GM21717 (cell line): ENCODE data around the gene CRKL.
"Not testable (repeated sequence)": the region's sequence is repeated elsewhere in the genome, so short reads cannot be mapped to it uniquely, and the experiment has no call there.

Experiments
- ATAC-seq: cut with Tn5 transposase; IDR thresholded peaks from one replicate; pipeline ENCODE4 v1.9.1; 2021; ENCODE audit warnings: mild to moderate bottlenecking, moderate library complexity; ENCODE audit not compliant: unreplicated experiment

CRKL gene

DNA sequence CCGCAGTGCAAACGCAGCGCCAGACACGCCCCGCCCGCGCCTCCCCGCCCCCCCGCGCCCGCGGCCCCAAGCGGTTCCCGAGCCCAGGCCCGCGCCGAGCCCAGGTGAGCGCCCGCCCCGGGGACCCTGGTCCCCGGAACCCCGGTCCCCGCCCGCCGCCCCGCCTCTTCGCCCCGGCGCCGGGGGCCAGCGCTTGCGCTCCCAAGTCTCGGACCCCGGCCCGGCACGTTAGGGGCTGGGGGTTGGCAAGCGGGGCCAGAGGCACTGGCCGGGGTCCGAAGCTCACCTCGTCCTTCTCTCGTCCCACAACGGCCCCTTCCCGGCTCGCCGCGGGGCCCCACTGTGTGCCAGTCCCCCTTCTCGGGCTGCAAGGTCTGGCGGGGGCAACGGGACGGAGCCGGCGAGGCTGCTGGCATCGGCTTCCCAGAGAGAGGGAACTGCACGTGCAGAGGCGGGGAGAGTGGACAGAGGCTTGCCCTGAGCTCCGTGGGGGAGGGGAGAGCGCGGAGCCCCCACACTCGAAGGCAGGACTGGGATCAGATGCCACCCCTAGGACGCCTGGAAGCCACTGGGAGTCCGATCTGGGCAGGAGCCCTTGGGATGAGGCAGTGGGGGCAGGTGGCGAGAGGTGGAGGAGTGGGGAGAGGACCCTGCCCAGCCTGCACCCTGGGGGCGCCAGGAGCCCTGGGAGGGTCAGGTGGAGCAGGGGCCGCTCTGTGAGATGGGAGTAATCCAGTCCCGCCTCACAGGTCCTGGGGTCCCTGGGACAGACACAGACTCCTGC is 48.1 kb downstream of the CRKL start:
- no peak for ATAC-seq

DNA sequence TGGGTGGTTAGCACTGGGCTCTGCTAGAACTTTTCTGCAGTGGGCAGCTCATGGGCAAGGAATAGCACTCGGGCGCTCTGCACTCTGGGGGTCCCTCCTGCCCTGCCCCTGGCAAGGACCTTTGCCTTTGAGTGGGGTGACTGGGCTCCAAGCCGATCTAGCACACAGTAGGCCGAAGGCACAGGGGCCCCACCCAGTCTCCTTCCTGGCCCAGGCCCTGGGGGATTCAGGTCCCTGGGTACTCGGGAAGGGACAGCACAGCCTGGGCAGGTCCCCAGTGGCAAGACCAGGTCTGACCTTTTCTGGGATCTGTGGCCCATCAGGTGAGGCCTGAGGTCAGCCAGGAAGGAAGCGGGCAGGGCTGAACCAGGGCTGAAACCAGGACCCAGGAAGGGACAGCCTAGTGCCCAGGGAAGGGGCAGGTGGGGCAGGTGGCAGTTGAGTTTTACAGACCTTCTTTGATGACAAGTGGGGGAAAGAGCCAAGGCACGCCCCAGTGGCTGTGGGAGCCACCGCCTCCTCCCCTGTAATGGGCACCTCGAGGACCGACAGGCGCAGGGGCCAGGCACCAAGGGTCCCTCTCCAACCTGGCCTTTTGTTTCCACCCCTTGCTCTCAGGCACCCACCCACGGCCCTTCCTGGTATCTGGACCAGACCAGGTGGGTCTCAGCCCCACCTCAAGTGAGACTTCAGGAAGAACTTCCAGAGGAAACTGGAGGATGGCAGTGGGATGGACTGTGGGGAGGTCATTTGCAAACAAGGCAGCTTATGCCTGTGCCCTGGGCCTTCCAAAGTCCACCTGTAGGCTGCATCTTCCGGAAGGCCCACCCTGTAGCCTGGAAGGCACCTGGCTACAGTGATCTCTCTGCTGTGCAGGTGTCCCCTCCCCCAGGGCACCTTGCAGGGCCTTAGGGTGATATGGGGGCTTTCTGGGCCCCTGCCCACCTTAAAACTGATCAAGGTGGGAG is 49.0 kb downstream of the CRKL start:
- ATAC-seq, result no peak

DNA sequence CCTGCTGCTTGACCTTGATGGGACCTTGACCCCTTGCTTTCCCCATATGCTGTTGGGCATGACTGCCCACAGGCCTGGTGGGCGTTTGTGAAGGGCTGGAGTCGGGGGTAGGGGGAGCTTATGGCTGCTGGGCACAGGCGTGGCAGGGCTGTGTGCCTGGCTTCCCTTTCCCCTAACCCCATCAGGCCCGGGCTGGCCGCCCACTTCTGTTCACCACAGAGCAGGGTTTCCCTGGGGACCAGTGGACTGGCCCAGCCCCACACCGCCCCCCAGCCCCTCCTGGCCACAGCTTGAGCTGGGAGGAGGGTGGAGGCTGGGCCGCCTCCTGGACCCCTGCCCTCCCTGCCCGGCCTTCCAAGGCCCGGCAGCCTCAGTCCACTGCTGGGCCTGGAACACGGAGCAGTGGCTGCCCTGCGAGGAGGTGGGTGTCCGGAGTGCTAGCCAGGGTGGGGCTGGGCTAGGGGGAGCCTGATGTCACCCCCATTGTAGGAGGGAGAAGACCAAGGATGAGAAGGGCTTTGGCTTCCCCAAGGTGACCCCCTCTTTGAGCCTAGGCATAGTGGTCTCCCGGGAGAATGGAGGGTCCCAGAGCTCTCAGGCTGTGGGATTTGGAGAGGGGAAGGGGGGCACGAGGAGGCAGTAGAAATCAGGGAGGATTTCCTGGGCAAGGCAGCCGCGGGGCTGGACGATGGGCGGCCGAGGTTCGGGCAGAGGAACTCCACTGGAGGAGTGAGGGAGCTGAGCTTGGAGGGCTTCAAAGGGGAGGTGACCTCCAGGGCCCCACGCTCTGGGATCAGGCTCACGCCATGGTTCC is 49.9 kb downstream of the CRKL start, which contains the start of gene AIFM3:
Gene AIFM3 (plus strand): TSS at position 373 of the 814 bp plus-strand sequence. CDS start 690 bp downstream, outside the sequence.
- ATAC-seq, result no peak

DNA sequence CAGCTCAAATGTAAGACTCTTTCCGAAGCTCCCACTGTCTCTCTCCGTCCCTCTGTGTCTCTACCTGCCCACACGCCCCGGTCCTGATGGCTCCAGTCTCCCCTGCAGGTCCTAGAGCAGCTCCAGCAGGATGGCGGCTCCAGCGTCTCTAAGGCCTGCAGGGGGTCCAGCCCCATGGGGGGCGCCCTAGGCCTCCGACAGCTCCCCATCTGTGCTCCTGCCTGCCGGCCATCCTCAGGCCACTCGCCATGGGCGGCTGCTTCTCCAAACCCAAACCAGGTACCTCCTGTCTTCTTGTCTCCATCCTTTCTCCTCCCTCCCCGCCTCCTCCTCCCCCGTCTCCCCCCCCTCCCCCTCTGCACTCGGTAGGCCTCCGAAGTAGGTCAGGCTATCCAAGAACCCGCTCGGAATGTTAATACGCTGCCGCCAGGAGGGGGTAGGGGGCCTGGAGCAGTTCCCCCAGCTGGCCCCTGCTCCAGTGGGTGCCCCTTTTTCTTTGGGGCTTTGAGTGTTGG is 50.5 kb downstream of the CRKL start:
- ATAC-seq, result no peak

DNA sequence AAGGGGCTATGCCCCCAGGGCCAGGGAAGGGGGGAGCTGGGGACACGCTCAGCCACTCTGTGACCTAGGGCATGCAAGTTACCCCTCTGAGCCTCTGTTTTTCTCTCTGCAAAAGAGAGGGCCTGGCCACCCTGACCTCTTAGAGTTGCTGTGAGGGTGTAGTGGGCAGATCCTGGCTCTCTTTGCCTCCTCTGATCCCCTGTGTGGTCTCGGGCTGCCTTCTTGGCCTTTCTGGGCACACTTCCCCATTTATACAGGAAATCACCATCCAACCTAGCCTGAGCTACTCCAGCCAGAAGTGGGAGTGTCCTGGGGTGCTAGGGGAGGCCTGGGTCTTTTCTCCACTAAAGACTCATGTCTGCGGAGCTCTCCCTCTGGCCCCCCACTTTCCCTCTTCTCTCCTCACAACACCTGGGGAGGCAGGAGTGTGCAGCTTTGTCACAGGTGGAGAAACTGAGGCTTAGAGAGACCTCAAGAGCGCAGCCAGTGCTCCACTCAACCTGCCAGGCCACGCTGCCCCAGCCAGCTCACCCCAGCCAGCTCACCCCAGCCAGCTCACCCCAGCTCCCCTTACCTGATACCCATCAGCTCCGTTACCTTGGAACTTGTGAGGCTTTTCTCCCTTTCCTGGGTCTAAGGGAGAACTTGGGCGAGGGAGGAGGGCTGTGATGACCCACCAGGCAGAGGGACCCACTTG is 51.2 kb downstream of the CRKL start:
- ATAC-seq, result no peak

DNA sequence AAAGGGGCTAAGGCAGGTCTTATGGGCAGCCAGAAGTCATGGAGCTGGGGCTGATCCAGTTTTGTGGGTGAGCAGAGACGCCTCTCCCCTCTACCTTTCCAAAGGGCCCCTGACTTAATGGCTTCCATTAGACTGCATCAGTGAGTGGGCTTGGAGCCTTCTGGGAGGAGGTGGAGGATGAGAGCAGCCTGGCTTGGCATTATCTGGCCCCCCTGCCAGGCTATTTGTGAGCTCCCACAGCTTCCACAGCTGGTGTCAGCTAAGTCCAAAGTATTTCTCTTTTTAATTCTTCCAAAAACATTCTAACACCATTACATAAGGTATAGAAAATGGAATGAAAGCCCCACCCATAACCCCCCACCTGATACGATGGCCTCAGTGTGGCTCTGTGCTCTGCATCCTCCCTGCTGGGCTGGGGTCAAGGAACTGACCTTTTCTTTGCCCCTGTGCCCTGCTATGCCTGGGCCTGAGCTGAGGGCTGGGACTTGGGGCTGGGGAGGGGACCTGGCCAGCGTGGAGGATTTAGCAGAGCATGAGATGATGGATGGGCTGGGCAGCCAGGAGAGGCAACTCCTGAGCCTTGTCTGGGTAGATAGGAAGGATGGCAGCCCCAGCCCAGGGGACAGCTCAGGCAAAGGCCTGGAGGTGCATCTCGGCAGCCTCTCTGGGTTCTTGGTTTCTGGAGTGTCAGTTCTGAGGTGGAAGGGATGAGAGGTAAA is 53.9 kb downstream of the CRKL start:
- ATAC-seq, result no peak

DNA sequence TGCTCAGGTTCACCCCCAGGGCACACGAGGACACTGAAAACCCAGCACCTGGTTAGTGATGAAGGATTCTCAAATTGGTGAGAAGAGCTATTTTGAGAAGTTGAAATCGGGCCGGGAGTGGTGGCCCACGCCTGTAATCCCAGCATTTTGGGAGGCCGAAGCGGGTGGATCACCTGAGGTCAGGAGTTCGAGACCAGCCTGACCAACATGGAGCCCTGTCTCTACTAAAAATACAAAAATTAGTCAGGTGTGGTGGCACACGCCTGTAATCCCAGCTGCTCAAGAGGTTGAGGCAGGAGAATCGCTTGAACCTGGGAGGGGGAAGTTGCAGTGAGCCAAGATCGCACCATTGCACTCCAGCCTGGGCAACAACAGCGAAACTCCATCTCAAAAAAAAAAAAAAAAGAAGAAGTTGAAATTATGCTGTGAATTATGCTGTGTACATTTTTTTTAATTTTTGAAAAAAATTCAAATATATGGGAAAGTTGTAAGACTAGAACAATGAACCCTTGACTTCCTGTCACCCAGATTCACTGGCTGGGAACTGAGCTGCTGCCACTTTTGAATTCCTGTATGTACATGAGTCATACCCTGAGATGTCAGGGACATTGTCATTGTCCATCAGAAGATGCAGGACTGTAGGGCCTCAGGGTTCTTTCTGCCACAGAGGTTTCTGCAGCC is 54.9 kb downstream of the CRKL start:
- ATAC-seq, result not testable (repeated sequence)

DNA sequence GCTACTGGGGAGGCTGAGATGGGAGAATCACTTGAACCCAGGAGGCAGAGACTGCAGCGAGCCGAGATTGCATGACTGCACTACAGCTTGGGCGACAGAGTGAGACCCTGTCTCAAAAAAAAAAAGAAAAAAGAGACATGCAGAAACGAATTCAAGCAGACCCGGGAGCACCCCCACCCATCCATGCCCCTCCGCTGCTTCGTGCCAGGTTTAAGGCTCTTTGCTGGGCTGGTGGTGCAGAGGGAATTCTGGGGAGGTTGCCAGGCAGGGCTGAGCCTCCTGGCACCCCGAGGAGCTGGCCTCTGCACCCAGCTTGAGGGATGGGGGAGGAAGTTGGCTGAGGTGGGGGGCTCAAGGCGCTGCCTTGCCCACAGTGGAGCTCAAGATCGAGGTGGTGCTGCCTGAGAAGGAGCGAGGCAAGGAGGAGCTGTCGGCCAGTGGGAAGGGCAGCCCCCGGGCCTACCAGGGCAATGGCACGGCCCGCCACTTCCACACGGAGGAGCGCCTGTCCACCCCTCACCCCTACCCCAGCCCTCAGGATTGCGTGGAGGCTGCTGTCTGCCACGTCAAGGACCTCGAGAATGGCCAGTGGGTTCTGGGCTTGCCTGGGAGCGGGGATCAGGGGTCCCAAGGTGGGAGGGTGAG is 55.8 kb downstream of the CRKL start:
- ATAC-seq, result no peak

DNA sequence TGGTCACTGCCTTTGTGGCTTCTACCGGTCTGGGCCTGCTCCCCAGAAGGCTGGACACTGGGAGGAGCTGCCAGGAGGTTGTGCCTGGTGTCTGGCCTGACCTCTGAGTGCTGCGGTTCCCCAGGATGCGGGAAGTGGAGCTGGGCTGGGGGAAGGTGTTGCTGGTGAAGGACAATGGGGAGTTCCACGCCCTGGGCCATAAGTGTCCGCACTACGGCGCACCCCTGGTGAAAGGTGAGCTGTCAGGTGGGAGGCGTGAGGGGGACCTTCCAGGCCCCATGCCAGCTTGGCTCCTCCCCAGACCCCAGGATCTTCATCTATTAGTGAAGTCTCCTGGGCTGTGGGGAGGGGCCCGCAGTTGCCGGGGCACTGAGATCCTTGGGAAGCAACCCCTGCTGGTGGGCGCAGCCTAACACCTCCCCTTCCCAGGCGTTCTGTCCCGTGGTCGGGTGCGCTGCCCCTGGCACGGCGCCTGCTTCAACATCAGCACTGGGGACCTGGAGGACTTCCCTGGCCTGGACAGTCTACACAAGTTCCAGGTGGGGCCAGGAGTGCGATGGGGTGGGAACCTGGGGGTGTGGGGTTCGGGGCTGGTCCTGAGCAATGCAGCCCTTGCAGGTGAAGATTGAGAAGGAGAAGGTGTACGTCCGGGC is 56.6 kb downstream of the CRKL start:
- no peak for ATAC-seq

DNA sequence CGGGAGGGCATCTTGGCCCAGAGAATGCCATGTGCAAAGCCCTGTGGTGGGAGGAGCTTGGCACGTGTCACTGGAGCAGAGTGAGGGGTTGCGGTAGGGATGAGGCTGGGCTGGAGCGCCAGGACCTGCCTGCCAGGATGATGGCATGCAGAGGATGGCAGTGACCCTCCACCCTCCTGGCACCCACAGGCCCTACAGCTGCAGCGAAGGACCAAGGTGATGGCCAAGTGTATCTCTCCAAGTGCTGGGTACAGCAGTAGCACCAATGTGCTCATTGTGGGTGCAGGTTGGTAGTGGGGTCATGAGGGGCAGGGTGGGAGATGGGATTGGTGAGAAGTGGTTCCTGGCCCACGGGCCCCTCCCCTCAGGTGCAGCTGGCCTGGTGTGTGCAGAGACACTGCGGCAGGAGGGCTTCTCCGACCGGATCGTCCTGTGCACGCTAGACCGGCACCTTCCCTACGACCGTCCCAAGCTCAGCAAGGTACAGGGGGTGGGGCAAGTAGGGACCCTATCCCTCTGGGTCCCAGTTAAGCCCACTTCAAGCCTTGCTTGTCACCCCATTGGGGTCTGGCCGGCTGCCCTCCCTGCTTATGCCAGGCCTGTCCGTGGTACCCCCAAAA is 57.2 kb downstream of the CRKL start:
- ATAC-seq, result no peak

DNA sequence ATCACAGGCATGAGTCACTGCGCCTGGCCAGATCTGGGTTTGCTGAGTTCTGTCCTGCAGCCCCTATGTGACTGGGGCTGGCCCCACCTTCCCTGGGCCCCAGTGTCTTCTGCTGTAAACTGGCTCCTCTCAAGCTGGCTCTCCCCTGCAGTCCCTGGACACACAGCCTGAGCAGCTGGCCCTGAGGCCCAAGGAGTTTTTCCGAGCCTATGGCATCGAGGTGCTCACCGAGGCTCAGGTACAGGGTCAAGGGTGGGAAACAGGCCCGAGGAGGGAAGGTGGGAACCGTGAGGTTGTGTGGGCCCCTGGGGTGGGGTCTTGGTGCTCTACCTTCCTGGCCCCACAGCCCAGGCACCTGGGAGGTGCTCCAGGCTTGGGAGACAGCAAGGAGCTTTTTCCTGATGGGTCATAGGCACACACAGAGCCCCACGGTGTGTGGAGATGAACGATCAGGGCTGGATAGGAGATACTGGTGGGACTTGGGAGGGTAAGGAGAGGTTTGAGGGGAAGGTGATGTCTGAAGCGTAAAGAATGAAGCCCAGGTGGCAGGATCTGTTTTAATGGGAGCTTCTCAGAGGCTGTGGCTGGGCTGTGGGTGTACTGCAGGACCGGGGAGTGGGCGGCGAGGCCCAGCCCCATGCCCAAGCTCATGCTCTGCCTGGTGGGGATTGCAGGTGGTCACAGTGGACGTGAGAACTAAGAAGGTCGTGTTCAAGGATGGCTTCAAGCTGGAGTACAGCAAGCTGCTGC is 58.5 kb downstream of the CRKL start:
- ATAC-seq, result no peak

DNA sequence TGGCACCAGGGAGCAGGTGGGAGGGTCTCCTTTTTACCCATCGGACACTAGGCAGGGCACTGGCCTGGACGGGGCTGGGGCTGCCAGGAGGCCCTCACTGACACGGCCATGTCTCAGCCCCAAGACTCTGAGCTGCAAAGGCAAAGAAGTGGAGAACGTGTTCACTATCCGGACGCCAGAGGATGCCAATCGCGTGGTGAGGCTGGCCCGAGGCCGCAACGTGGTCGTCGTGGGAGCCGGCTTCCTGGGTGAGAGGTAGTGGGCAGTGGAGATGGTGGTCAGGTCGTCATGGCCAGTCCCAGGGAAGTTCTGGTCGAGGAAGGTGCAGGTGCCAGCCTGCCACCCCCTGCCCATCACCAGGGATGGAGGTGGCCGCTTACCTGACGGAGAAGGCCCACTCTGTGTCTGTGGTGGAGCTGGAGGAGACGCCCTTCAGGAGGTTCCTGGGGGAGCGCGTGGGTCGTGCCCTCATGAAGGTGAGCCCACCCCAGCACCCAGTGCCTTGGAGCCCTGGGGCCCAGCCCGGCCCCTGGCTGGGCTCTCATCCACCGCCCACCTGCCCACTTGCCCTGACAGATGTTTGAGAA is 59.2 kb downstream of the CRKL start:
- ATAC-seq, result no peak

DNA sequence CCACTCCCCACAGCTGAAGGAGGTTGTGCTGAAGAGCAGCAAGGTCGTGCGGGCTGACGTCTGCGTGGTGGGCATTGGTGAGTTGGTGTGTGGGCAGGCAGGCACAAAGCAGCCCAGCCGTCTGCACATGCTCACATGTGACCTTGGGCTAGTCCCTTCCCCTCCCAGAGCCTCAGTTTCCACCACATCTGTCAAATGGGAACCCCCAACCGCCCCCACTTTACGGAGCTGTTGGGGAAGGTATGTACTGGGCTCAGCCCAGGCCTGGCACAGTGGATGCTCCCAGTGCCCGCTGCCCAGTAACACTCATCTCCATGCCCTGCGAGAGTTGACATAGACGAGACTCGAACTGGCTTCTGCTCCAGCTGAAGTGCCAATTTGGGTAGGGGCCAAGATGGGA is 59.8 kb downstream of the CRKL start:
- ATAC-seq, result no peak

DNA sequence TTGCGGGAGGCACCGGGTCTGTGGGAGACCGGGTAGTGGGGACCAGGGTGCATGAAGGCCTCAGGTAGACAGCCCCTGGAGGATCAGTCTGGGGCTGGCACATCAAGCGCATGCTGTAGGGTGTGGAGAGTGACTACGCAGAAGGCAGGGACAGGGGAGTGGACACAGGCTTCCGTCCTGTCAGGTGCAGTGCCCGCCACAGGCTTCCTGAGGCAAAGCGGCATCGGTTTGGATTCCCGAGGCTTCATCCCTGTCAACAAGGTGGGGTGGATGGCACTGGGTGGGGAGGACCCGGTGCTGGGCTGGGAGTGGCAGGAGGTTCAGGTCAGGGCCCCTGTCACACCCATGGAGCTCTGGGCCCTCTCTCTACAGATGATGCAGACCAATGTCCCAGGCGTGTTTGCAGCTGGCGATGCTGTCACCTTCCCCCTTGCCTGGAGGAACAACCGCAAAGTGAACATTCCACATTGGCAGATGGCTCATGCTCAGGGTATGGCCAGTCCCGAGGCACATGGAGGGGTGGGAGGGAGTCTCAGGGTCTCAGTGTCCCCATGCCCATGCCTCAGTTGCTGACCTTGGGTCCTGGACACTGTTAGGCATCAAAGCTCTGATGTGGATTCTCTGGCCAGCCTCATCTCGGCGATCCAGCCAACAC is 60.4 kb downstream of the CRKL start:
- no peak for ATAC-seq

DNA sequence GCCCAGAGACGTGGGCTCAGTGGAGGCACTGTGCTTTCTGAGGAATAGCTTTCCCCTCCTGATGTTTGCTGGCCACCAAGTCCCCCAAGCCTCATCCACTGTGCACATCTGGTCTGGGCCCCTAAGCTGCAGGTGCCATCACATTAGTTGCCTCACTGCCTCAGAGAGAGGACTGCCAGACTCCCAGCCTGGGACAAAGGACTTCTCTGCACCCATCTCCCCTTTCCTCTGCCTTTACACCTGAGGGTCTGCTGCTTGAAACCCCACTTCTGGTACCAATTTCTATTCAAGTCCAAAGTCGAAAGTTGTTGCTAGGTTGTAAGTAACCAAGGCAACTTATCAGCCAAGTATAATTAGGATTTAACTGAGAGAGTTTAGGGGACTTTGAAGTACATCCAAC is 61.2 kb downstream of the CRKL start:
- ATAC-seq, result no peak

DNA sequence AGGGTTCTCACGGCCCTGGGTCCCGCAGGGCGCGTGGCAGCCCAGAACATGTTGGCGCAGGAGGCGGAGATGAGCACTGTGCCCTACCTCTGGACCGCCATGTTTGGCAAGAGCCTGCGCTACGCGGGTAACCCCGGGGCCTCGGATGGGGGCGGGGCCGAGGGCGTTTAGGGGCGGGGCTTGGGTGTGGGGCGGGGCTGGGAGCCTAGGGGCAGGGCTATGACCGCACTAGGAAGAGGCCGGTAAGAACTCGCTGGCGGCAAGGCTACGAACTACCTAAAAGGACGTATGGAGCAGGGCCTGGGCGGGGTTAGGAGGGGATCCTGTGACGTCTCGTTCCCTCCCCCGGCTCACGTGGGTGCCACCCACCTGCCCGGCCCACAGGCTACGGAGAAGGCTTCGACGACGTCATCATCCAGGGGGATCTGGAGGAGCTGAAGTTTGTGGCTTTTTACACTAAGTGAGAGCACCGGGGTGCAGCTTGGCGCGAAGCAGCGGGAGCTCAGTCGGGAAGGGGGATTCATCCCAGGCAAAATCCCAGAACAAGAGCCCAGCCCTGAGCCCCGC is 62.1 kb downstream of the CRKL start:
- ATAC-seq, result no peak
